UCSD-AML1 (cell line): ENCODE results near the gene CAV1.

Experiments
- DNase-seq: peaks from one replicate; lab custom pipeline; 2025; ENCODE audit not compliant: unreplicated experiment; lab: John Stamatoyannopoulos, UW

Gene CAV1

GRCh38 chr7:116528008-116528789 is 3.4 kb downstream of the CAV1 start:
- no peak for DNase-seq

- DNase-seq: no peak
These were observed 4.4 kb downstream of the CAV1 start for GRCh38 chr7:116529250-116529649.

- no peak for DNase-seq
These were observed 5.4 kb downstream of the CAV1 start for GRCh38 chr7:116530107-116530820.

GRCh38 chr7:116532102-116532688 is 7.4 kb downstream of the CAV1 start:
- DNase-seq: no peak

- no peak for DNase-seq
These were observed 10.0 kb downstream of the CAV1 start for GRCh38 chr7:116534790-116535189.

GRCh38 chr7:116535416-116535815 is 10.6 kb downstream of the CAV1 start:
- DNase-seq: no peak

- no peak for DNase-seq
These were observed 13.3 kb downstream of the CAV1 start for GRCh38 chr7:116538138-116538537.

GRCh38 chr7:116539879-116540278 is 15.0 kb downstream of the CAV1 start:
- no peak for DNase-seq

- no peak for DNase-seq
These were observed 15.9 kb downstream of the CAV1 start for GRCh38 chr7:116540743-116541142.

- DNase-seq: no peak
These were observed 17.1 kb downstream of the CAV1 start for GRCh38 chr7:116541951-116542350.

- no peak for DNase-seq
These were observed 17.8 kb downstream of the CAV1 start for GRCh38 chr7:116542618-116543017.

GRCh38 chr7:116543664-116544063 is 18.8 kb downstream of the CAV1 start:
- no peak for DNase-seq

GRCh38 chr7:116544487-116544886 is 19.7 kb downstream of the CAV1 start:
- DNase-seq: no peak

- no peak for DNase-seq
These were observed 20.7 kb downstream of the CAV1 start for GRCh38 chr7:116545411-116545993.

- no peak for DNase-seq
These were observed 21.2 kb downstream of the CAV1 start for GRCh38 chr7:116546054-116546453.

GRCh38 chr7:116546916-116547315 is 22.1 kb downstream of the CAV1 start:
- DNase-seq: no peak

- DNase-seq: no peak
These were observed 22.5 kb downstream of the CAV1 start for GRCh38 chr7:116547347-116547746.

GRCh38 chr7:116548506-116548905 is 23.7 kb downstream of the CAV1 start:
- no peak for DNase-seq

GRCh38 chr7:116549370-116549769 is 24.5 kb downstream of the CAV1 start:
- DNase-seq: no peak

- DNase-seq: no peak
These were observed 26.9 kb downstream of the CAV1 start for GRCh38 chr7:116551692-116552091.

- no peak for DNase-seq
These were observed 27.8 kb downstream of the CAV1 start for GRCh38 chr7:116552602-116553001.
